Brain pericyte (primary cell): ENCODE measurements around the gene ASPSCR1.
"Not testable (repeated sequence)": the region's sequence is repeated elsewhere in the genome, so short reads cannot be mapped to it uniquely, and the experiment has no call there.

Experiments used
- DNase-seq: peaks from one replicate; pipeline ENCODE4 v3.0.0-alpha.2; 2012; ENCODE audit warnings: low read depth, low spot score

The ASPSCR1 gene

DNA sequence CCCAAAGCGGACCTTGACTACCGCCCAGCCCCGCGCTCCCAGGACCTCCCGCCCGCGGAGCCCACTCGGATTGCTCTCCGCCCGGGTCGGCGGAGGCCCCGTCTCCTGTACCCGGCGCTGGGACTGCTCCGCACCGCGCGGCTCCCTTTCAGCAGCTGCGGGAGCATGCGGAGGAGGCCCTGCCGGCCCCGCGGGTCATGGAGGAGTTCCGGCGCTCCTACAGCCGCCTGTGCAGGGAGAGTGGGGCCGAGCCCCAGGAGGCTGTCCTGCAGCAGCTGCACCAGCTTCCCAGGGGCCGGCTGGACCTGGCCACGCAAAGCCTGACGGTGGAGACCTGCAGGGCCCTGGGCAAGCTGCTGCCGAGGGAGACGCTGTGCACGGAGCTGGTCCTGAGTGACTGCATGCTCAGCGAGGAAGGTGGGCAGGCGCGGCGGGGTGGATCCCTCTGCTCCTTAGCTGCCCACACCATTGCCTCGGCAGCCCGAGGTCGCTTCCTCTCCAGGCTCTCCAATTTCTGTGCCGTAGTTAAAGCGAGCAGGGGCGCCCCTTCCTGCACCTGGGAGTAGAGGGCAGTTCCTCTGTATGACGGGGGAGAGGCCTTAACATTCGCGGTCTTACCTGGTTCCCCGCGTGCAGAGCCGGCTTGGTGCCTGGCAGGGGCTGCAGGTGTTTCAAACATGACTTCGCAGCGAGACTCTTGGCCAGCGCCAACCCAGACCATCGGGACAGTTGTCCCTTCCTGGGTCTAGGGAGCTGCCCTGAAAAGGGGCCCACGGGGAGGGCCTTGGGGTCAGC is 46.2 kb downstream of the ASPSCR1 start:
- DNase-seq = no peak

- DNase-seq = no peak
These were observed 47.4 kb downstream of the ASPSCR1 start for GRCh38 chr17:82024859-82025258.

GRCh38 chr17:82025401-82026107 is 48.1 kb downstream of the ASPSCR1 start:
- DNase-seq = no peak

GRCh38 chr17:82028246-82028645 is 50.8 kb downstream of the ASPSCR1 start:
- no peak for DNase-seq

DNA sequence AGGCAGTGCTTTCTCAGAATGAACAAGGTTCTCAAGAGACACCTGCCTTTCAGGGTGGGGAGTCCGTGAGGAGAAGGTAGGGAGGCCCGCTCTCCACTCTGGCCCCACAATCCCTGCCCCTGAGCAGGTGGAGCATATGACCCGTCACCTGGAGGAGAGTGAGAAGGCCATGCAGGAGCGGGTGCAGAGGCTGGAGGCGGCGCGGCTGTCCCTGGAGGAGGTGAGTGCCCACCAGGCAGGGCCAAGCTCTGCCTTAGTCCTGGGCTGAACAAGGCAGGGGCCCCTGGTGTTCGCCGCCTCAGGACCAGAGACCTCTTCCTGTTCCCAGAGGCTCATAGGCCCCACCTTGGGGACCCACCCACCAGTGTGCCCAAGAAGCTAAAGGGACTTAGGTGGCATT is 51.5 kb downstream of the ASPSCR1 start:
- no peak for DNase-seq

DNA sequence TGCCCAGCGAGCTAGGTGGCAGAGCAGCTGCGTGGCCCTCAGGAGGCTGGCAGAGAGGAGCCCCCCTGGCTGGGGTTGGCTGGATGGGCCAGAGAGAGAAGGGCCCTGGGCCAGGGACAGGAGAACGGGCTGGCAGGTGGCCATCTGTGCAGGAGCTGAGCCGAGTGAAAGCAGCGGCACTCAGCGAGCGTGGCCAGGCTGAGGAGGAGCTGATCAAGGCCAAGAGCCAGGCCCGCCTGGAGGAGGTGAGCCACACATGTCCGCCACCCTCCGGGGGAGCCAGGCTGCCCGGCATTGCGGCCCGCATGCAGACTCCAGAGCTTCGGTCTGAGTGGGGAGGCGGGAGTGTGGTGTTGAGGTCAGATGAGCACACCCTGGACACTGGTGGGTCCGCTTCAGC is 52.0 kb downstream of the ASPSCR1 start:
- DNase-seq = no peak

GRCh38 chr17:82029990-82030469 is 52.6 kb downstream of the ASPSCR1 start:
- no peak for DNase-seq

DNA sequence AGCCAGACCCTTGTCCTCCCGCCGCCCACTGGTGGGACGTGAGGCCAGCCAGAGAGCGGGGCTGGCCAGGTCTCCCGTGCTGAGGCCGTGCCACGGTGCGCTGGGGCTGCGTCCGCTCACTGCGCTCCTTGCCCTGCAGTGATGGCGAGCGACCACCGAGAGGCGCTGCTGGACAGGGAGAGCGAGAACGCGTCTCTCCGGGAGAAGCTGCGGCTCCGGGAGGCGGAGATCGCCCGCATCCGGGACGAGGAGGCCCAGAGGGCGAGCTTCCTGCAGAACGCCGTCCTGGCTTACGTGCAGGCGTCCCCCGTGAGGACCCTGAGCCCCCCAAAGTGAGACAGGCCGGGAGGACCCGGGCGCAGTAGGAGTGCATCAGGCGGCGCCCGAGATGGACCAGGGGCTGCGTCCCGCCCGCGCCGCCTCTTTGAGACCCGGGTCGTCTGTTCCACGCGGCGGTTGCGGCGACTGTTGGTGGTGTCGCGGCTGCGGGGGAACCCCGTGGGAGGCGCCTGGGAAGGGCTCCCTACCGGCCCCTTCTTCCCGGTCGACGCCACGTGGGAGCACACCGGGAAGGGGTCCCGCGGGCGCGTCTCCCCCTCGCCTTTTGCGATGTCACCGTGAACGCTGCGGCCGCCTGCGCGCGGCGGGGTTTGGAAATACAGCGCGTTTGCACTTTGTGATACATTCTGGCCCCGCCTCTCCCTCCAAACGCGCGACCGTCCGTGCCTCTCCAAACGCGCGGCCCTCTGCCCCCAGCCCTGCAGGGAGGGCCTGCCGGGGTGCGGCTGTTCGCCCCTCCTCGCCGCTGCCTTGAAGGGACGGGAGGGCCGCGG is 53.3 kb downstream of the ASPSCR1 start:
- DNase-seq = peak; percentile 41

- no peak for DNase-seq
These were observed 54.0 kb downstream of the ASPSCR1 start, which contains the start of gene RAC3 for GRCh38 chr17:82031303-82031884. TSS of gene RAC3 (plus strand) at chr17:82031678. CDS start at chr17:82031762, 84 bp downstream.

GRCh38 chr17:82031885-82032627 is 54.6 kb downstream of the ASPSCR1 start:
- DNase-seq = no peak

DNA sequence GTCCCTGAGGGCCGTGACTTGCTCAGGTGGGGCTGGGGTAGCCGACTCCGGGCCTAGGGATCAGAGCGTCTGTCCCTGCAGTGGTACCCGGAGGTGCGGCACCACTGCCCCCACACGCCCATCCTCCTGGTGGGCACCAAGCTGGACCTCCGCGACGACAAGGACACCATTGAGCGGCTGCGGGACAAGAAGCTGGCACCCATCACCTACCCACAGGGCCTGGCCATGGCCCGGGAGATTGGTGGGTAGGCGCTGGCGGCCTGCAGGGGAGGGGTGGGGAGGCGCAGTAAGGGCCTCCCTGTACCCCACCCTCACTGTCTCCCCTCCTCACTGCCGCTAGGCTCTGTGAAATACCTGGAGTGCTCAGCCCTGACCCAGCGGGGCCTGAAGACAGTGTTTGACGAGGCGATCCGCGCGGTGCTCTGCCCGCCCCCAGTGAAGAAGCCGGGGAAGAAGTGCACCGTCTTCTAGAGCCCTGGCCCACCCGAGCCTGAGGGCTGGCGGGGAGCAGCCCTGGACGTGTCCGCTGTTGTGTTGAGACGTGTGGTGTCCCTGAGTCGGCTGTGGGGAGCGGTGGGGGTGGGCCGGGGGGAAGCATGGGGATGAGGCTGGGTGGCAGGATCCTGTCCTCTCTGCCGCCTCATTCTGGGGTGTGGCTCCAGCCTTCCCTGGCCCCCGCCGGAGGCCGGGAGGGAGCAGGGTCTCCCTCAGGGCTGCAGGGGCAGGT is 56.1 kb downstream of the ASPSCR1 start:
- no peak for DNase-seq

DNA sequence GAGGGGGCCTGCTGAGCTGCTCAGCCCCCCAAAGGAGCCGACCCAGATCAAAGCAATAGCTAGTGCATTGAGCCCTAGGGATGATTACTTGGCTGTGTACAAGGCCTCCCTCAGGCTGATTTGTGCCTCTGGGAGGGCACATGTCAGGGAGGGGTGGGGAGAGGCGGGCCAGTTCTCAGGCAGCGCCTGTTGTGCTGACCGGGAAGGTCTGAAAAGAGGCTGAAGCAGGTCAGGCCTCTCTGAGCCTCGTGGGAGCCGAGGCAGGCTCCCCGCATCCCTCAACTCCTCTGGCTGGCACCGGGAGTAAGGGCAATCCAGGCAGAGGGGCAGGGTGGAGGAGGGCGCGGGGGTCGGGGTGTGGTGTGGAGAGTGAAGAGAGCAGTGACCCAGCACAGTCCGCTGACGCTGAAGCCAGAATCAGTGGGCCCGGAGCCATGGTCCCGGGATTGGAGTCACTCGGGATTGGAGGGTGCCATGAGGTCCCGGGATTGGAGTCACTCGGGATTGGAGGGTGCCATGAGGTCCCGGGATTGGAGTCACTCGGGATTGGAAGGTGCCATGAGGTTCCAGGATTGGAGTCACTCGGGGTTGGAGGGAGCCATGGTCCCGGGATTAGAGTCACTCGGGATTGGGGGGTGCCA is 57.1 kb downstream of the ASPSCR1 start:
- no peak for DNase-seq

- no peak for DNase-seq
These were observed 58.1 kb downstream of the ASPSCR1 start for GRCh38 chr17:82035488-82035887.

DNA sequence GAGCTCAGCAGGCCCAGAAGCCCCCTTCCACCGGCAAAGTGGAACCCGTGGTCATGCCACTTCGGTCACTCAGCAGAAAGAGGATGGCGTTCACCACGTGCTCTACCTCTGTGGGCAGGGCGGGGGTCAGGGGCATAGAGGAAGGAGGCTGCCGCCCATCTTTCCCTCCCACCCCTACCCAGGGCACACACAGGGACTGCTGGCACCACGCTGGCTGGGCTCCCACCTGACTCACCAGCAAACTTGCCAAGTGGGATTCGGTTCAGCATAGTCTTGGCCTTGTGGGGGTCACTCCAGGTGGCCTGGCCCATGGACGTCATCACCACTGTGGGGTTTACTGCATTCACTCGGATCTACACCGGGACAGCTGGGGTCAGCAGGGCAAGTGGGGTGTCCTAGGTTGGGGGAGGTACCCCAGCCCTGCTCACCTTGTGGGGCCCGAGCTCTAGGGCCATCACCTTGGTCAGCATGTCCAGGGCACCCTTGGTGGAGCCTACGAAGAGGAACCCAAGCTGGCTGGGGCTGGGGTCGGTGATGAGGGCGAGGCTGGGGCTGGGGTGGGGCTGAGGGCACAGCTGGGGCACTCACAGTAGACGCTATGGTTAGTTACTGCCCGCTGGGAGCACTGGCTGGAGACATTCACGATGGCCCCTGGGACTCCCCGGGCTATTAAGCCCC is 58.7 kb downstream of the ASPSCR1 start:
- no peak for DNase-seq

- DNase-seq = no peak
These were observed 59.2 kb downstream of the ASPSCR1 start for GRCh38 chr17:82036634-82037091.

GRCh38 chr17:82037092-82037888 is 59.9 kb downstream of the ASPSCR1 start, which contains the start of gene DCXR:
TSS of gene DCXR (minus strand) at chr17:82037697. CDS start at chr17:82037682, 15 bp downstream.
- DNase-seq = peak; percentile 83

DNA sequence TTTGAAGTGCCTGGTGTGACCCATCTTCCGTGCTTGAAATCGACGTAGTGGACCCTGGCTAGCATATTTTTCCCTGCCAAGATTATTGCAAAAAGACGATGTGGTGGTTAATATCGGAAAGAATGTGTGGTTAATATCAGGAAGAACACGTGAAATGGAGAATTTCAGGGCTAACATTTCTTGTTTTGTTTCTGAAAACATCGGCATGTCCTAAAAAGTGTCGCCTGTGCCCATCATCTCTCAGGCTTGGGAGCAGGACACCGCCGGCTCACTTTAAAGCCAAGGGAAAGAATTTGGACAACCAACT is 60.4 kb downstream of the ASPSCR1 start:
- DNase-seq = no peak

DNA sequence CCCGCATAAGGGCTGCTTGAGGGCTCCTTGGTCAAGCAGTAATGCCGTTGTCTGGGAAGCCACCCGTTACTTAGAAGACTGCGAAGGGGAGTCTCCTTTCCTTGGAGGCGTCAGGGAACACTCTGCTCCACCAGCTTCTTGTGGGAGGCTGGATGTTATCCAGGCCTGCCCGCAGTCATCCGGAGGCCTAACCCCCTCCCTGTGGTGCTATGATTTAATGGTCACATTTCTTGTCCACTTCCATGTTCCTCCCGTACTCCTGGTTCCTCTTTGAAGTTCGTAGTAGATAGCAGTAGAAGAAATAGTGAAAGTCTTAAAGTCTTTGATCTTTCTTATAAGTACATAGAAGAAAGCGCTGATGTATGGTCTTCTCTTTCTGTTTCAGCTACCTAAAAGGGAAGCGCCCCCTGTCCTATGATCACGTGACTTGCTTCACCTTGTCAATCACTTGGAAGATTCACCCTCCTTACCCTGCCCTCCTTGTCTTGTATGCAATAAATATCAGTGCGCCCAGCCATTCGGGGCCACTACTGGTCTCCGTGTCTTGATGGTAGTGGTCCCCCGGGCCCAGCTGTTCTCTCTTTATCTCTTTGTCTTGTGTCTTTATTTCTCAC is 61.5 kb downstream of the ASPSCR1 start:
- not testable (repeated sequence) for DNase-seq
